Neural cell (in vitro differentiated cells): ENCODE data around the gene CNOT4.

ENCODE experiments used
- EP300 ChIP-seq: fragments of 450-650 bp; conservative IDR thresholded peaks from 2 replicates; pipeline ENCODE4 v1.6.1; 2014; ENCODE audit warnings: antibody characterized with exemption, mild to moderate bottlenecking, moderate library complexity; ENCODE audit not compliant: poor library complexity, severe bottlenecking
- EZH2 ChIP-seq: fragments of 200-600, 300-800 bp; shearing (Covaris generic), sonication (generic); IDR thresholded peaks from 2 replicates; pipeline ENCODE4 v1.6.1; 2014; ENCODE audit warnings: antibody characterized with exemption, low read length, borderline replicate concordance, mild to moderate bottlenecking; ENCODE audit not compliant: insufficient read depth, poor library complexity, severe bottlenecking
- MXI1 ChIP-seq: fragments of 450-650 bp; conservative IDR thresholded peaks from 2 replicates; pipeline ENCODE4 v1.6.1; 2014; ENCODE audit warnings: antibody characterized with exemption, mild to moderate bottlenecking; ENCODE audit not compliant: poor library complexity, severe bottlenecking
- POLR2AphosphoS5 ChIP-seq: IDR thresholded peaks from 2 replicates; pipeline ENCODE4 v1.6.1; 2012
- RAD21 ChIP-seq: fragments of 450-650 bp; conservative IDR thresholded peaks from 2 replicates; pipeline ENCODE4 v1.6.1; 2014; ENCODE audit warnings: antibody characterized with exemption, mild to moderate bottlenecking, moderate library complexity
- SMC3 ChIP-seq: fragments of 450-650 bp; conservative IDR thresholded peaks from 2 replicates; pipeline ENCODE4 v1.6.1; 2014; ENCODE audit warnings: antibody characterized with exemption, mild to moderate bottlenecking, moderate library complexity; ENCODE audit not compliant: poor library complexity
- TAF1 ChIP-seq: IDR thresholded peaks from 2 replicates; pipeline ENCODE4 v1.6.1; 2012; ENCODE audit warnings: low read depth
- TF ChIP-seq, protein P1 (sequence below): fragments of 450-650 bp; IDR thresholded peaks from 2 replicates; pipeline ENCODE4 v1.5.1; 2014; ENCODE audit warnings: antibody characterized with exemption, mild to moderate bottlenecking, moderate library complexity; ENCODE audit not compliant: poor library complexity, severe bottlenecking
- TF ChIP-seq, protein P2 (sequence below): IDR thresholded peaks from 2 replicates; pipeline ENCODE4 v1.6.1; 2012; ENCODE audit warnings: borderline replicate concordance

DNA sequence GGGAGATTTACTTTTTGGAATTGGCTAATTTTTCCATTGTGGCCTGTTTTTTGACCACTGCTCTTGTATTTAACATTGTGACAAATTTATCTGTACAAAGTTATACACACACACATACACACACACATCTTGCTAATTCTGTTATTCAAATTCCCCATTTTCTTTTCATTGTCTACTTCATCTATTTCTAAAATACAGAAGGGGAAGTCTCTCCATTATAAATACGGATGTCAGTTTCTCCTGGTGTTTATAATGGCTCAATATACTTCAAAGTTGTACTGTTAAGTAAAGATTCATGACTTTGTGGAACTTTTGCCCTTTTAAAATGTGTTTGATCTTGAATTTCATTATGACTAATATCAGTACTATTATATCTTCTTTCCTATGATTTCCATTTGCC lies 81.0 kb downstream of the CNOT4 start:
- TF ChIP-seq EP300 (no peak), POLR2AphosphoS5 (no peak), TAF1 (no peak), EZH2 (no peak), RAD21 (no peak), MXI1 (no peak), SMC3 (no peak)
- TF ChIP-seq, protein P1, sequence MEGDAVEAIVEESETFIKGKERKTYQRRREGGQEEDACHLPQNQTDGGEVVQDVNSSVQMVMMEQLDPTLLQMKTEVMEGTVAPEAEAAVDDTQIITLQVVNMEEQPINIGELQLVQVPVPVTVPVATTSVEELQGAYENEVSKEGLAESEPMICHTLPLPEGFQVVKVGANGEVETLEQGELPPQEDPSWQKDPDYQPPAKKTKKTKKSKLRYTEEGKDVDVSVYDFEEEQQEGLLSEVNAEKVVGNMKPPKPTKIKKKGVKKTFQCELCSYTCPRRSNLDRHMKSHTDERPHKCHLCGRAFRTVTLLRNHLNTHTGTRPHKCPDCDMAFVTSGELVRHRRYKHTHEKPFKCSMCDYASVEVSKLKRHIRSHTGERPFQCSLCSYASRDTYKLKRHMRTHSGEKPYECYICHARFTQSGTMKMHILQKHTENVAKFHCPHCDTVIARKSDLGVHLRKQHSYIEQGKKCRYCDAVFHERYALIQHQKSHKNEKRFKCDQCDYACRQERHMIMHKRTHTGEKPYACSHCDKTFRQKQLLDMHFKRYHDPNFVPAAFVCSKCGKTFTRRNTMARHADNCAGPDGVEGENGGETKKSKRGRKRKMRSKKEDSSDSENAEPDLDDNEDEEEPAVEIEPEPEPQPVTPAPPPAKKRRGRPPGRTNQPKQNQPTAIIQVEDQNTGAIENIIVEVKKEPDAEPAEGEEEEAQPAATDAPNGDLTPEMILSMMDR: no peak
- TF ChIP-seq, protein P2, sequence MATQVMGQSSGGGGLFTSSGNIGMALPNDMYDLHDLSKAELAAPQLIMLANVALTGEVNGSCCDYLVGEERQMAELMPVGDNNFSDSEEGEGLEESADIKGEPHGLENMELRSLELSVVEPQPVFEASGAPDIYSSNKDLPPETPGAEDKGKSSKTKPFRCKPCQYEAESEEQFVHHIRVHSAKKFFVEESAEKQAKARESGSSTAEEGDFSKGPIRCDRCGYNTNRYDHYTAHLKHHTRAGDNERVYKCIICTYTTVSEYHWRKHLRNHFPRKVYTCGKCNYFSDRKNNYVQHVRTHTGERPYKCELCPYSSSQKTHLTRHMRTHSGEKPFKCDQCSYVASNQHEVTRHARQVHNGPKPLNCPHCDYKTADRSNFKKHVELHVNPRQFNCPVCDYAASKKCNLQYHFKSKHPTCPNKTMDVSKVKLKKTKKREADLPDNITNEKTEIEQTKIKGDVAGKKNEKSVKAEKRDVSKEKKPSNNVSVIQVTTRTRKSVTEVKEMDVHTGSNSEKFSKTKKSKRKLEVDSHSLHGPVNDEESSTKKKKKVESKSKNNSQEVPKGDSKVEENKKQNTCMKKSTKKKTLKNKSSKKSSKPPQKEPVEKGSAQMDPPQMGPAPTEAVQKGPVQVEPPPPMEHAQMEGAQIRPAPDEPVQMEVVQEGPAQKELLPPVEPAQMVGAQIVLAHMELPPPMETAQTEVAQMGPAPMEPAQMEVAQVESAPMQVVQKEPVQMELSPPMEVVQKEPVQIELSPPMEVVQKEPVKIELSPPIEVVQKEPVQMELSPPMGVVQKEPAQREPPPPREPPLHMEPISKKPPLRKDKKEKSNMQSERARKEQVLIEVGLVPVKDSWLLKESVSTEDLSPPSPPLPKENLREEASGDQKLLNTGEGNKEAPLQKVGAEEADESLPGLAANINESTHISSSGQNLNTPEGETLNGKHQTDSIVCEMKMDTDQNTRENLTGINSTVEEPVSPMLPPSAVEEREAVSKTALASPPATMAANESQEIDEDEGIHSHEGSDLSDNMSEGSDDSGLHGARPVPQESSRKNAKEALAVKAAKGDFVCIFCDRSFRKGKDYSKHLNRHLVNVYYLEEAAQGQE: no peak
